Bronchial epithelial cell (primary cell): ENCODE results near the gene SYAP1. TPM values are rescaled to one million over a fixed set of nuclear protein-coding genes. Genes with fewer than 3 reads are reported as not detected.
A peak's percentile ranks its signal among the peaks of the same experiment; 100 is the strongest.

Source experiments
- DNase-seq: peaks from one replicate; pipeline ENCODE4 v3.0.0-alpha.2; 2010; ENCODE audit warnings: low read depth
- FAIRE-seq: peaks from 2 replicates; lab custom pipeline; 2011; peaks lifted over from hg19 to GRCh38; lab: Jason Lieb, UNC
- H3K27me3 ChIP-seq: 2 replicates; pipeline ENCODE4 v1.5.1; 2011; ENCODE audit warnings: low read length; ENCODE audit not compliant: control insufficient read depth, insufficient read depth
- H3K36me3 ChIP-seq: 2 replicates; pipeline ENCODE4 v1.5.1; 2011; ENCODE audit warnings: low read length; ENCODE audit not compliant: control insufficient read depth, insufficient read depth
- H3K4me3 ChIP-seq: 2 replicates; pipeline ENCODE4 v1.5.1; 2011; ENCODE audit warnings: mild to moderate bottlenecking, low read depth, low read length, control low read depth
- CTCF ChIP-seq: IDR thresholded peaks from 2 replicates; pipeline ENCODE4 v1.5.1; 2011; ENCODE audit warnings: mild to moderate bottlenecking, moderate library complexity, low read length, control low read depth, inconsistent platforms; ENCODE audit not compliant: insufficient read depth, severe bottlenecking
- total RNA-seq: library from RNA; depleted of rRNA; stranded (reverse); fragments of >200 nt; gene quantifications from 2 replicates; pipeline ENCODE4 v1.2.1, GENCODE V29; 2014

The SYAP1 gene
- total RNA-seq, 1 donor from 2014 or later, result 21.1 TPM

DNA sequence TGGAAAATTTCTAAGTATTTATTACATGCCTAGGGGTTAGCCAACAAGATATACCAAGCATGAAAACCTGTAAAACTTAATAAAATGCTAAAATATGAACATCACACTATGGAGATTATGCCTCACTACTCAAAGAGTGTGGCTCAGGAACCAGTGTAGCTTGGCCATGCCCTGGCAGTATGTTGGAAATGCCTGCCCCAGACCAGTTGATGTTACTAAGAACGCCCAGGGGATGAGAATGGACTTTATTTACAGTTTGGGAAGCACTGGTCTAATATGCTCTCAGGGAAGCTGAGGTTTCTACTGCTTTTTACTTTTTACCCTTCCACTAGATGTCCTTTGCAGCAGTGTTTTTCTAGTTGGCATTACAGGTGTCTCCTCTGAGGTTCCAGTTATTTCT is 43.2 kb downstream of the SYAP1 start:
- DNase-seq (no peak), FAIRE-seq (no peak)
- H3K36me3 ChIP-seq, result no peaks in the 10 kb centered on the region
- no peak overlapping the region for H3K4me3 ChIP-seq
- no peaks in the 10 kb centered on the region for H3K27me3 ChIP-seq
- no peak for TF ChIP-seq CTCF

DNA sequence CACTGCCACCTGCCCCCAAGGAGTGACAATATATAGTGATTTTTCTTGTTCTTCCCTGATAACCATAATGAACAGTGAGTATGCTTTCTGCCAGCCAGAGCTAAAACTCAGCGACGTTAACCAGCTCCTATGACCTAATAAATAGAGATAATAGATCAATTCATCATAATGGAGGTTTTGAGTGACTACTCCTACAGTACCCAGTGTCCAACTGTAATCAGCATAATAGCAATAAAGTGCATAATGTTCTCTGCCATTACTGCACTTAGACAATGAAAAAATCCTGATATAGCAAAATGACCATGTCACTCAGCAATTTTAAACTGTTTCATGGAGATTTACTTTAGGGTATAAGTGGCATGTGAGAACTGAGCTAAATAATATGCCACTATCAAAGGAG is 46.2 kb downstream of the SYAP1 start:
- DNase-seq (no peak), FAIRE-seq (no peak)
- TF ChIP-seq CTCF, result no peak
- H3K27me3 ChIP-seq, result no peaks in the 10 kb centered on the region
- H3K4me3 ChIP-seq, result no peak overlapping the region
- H3K36me3 ChIP-seq, result no peaks in the 10 kb centered on the region

- H3K27me3 ChIP-seq, result no peaks in the 10 kb centered on the region
- H3K36me3 ChIP-seq, result no peaks in the 10 kb centered on the region
- no peak for TF ChIP-seq CTCF
- no peak for FAIRE-seq
- no peak for DNase-seq
- no peak overlapping the region for H3K4me3 ChIP-seq
These were observed 51.6 kb downstream of the SYAP1 start for GRCh38 chrX:16770970-16771482.

DNA sequence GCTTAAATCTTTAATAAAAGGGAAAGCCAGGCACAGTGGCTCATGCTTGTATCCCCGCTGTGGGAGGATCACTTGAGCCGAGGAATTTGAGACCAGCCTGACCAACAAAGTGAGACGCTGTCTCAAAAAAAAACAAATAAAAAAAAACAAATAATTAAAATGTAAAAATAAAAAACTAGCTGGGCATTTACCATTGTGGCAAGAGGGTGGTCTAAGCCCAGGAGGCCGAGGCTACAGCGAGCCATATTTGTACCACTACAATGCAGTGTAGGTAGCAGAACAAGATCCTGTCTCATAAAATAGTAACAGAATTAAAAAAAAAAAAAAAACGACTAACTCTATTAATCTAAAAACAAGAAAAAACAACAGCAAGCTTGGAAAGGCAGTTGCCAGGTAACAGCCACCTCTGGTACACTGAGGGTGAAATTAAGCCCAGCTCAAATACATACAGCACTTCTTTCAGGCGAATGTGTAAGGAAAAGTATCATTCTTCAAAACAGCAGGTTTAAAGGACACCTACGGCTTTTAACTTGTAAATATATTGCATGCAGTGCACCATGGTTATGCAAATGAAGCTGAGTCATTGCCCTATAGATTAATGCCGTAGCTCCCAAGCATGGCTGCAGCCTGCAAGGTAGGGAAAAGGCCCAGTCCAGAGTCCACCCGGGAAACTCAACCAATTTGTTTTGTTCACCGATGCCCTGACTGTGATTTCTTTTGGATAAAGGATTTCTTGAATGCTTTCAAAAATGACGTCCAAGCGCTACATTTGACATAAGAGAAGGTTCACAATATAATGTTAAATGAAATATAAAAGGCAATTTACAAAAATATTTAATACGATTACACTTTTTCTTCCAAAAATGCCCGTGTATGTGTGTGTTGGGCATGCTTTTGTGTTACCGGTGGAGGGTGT is 52.3 kb downstream of the SYAP1 start:
- FAIRE-seq (peak; percentile 7), DNase-seq (peak; percentile 75)
- TF ChIP-seq CTCF, result no peak

DNA sequence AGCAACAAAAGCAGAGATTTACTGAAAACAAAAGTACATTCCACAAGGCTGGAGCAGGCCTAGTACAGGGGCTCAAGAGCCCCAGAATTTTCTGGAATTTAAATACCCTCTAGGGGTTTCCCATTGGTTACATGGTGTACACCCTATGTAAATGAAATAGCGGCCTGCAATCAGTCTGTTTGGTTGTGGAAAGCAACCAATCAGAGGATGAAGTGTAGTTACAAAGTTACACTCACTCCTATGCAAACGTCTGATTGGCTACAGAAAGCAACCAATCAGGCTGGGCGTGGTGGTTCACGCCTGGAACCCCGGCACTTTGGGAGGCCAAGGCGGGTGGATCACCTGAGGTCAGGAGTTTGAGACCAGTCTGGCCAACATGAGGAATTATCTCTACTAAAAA is 53.0 kb downstream of the SYAP1 start:
- H3K36me3 ChIP-seq, result no peaks in the 10 kb centered on the region
- no peak overlapping the region for H3K4me3 ChIP-seq
- DNase-seq, result no peak
- no peak for FAIRE-seq
- TF ChIP-seq CTCF, result no peak
- H3K27me3 ChIP-seq, result no peaks in the 10 kb centered on the region

More for the DNA sequence above, 52.3 kb downstream of the SYAP1 start:
- Histone ChIP-seq H3K36me3 (no peaks in the 10 kb centered on the region), H3K27me3 (no peaks in the 10 kb centered on the region), H3K4me3 (no peak overlapping the region)
